Measurements from ENCODE around the gene TPST1. TPM values are rescaled to one million over a fixed set of nuclear protein-coding genes. Genes with fewer than 3 reads are reported as not detected.

TPST1 gene
- total and polyA plus RNA-seq, 9 of the 15 experiments (the other 6 are each of a cell fraction or from before 2014, with no cell fraction given) = 0.15 to 2.2 (median 0.53) TPM

DNA sequence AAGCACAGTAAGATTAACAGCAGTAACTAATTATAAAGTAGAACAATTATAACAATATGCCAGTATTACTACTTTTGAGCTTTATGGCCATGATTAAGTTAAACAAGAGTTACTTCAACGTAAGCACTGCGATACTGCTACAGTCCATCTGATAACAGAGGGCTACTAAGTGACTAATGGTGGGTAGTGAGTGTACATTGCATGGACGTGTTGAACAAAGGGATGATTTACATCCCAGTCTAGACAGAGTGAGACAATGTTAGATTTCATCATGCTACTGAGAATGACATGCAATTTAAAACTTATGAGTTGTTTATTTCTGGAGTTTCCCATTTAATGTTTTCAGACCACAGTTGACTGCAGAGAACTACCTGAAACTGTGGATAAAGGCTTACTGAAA is 45.6 kb downstream of the TPST1 start (continued):
- TF ChIP-seq SETDB1 (IDR thresholded peaks at IDR 0.05; ENCODE audit: low read length) = no peak
- TF ChIP-seq, protein P1, sequence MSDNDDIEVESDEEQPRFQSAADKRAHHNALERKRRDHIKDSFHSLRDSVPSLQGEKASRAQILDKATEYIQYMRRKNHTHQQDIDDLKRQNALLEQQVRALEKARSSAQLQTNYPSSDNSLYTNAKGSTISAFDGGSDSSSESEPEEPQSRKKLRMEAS (CRISPR knock-in tag; IDR thresholded peaks at IDR 0.05) = no peak
- no peak for TF ChIP-seq HLTF (IDR thresholded peaks at IDR 0.05)
- no peak for TF ChIP-seq RBM34 (IDR thresholded peaks at IDR 0.05; ENCODE audit: borderline replicate concordance, insufficient read depth, low read length)
- peak; percentile 64 for TF ChIP-seq DPF2 (IDR thresholded peaks at IDR 0.05)
- no peak for TF ChIP-seq RBM15 (IDR thresholded peaks at IDR 0.05; ENCODE audit: insufficient read depth, low read length)
- TF ChIP-seq ZNF668 (CRISPR knock-in tag; IDR thresholded peaks at IDR 0.05) = no peak

DNA sequence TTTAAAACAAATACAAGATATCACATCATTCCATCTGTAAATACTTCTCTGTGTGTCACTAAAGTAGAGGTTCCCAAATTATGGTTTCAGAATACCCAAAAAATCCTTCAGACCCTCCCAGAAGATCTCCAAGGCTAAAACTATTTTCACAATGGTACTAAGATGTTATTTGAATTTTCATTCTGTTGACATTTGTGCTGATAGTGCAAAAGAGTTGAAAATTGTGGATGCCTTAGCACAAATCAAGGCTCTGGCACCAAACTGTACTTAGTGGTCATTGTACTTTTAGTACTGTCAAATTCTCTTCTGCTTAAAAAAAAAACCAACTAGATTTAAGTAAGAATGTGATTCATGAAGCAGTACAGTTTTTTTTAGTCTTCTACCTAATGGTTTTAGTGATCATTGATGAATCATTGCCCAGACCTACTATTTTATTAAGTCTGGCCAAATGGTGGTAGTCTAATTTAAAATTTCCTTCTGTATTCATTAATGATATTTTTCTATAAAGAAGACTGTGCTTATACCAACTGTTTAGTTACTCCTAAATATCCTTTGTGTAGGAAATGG is 50.5 kb downstream of the TPST1 start:
- DNase-seq (ENCODE audit: extremely low read depth in 1 of 4, low spot score in 3 of 4) (no peak), FAIRE-seq (no peak), ATAC-seq (no peak)
- H2AFZ ChIP-seq (ENCODE audit: low read depth, low read length) = no peak overlapping the region
- intact Hi-C loops (cut with micrococcal nuclease) = no loop called here
- no peak overlapping the region for H3K4me2 ChIP-seq (ENCODE audit: insufficient read depth, low read length)
- H3K4me3 ChIP-seq = no peak overlapping the region
- peaks cover 0 to 2% of the 10 kb centered on the region in 2 experiments; a peak in 1 of 5 replicates for H3K27me3 ChIP-seq (ENCODE audit: control insufficient read depth in 2 of 2, insufficient read depth in 2 of 2, low read length in 2 of 2)
- H3K36me3 ChIP-seq (ENCODE audit: control insufficient read depth, insufficient read depth, low read length) = no peaks in the 10 kb centered on the region
- H3K27ac ChIP-seq (ENCODE audit: extremely low read depth, low read depth, low read length) = no peak overlapping the region
- H4K20me1 ChIP-seq (replicated peaks; ENCODE audit: control insufficient read depth, insufficient read depth, low read length) = no peaks in the 10 kb centered on the region
- H3K9me1 ChIP-seq (ENCODE audit: control insufficient read depth, insufficient read depth, low read length) = no peaks in the 10 kb centered on the region
- no TSS peak for BruUV-seq (replicated peaks)
- H3K4me1 ChIP-seq (replicated peaks in 1 of 2; ENCODE audit: control insufficient read depth in 2 of 2, insufficient read depth in 2 of 2, low read length in 2 of 2) = no peaks in the 10 kb centered on the region; a peak in 1 of 5 replicates
- no peaks in the 10 kb centered on the region for H3K79me2 ChIP-seq (ENCODE audit: control insufficient read depth, insufficient read depth, low read length)
- ChIA-PET CTCF (ENCODE audit: low intra/inter-chr PET ratio) (no interaction called here), POLR2A (no interaction called here)
- no peaks in the 10 kb centered on the region for H3K9me3 ChIP-seq (replicated peaks; ENCODE audit: control insufficient read depth, insufficient read depth, low read depth, low read length)
- no peak overlapping the region for H3K9ac ChIP-seq (ENCODE audit: insufficient read depth in 1 of 2, low read depth in 2 of 2, low read length in 2 of 2)
- in situ Hi-C loops (cut with MboI) = no loop called here
- TF ChIP-seq C11orf30 (IDR thresholded peaks at IDR 0.05; ENCODE audit: low read depth) (peak; percentile 43; the same call in 1 of the 2 replicates), SRSF3 (IDR thresholded peaks at IDR 0.05; ENCODE audit: insufficient read depth, low read length) (no peak), KAT2B (IDR thresholded peaks at IDR 0.05; ENCODE audit: low read depth, low read length) (no peak), MAFG (tag; conservative IDR thresholded peaks at IDR 0.05) (peak; percentile 34; the same call in 1 of the 2 replicates), ILK (tag; IDR thresholded peaks at IDR 0.05; ENCODE audit: borderline replicate concordance, low read depth) (no peak), MAFF (IDR thresholded peaks at IDR 0.05; ENCODE audit: low read length) (peak; percentile 52; the same call in 1 of the 2 replicates), MCM2 (IDR thresholded peaks at IDR 0.05; ENCODE audit: low read depth) (no peak), ZNF316 (IDR thresholded peaks at IDR 0.05) (peak; percentile 76)
- TF ChIP-seq, protein P2, sequence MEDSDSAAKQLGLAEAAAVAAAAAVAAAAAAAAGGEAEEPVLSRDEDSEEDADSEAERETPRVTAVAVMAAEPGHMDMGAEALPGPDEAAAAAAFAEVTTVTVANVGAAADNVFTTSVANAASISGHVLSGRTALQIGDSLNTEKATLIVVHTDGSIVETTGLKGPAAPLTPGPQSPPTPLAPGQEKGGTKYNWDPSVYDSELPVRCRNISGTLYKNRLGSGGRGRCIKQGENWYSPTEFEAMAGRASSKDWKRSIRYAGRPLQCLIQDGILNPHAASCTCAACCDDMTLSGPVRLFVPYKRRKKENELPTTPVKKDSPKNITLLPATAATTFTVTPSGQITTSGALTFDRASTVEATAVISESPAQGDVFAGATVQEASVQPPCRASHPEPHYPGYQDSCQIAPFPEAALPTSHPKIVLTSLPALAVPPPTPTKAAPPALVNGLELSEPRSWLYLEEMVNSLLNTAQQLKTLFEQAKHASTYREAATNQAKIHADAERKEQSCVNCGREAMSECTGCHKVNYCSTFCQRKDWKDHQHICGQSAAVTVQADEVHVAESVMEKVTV (CRISPR knock-in tag; IDR thresholded peaks at IDR 0.05) = no peak
- TF ChIP-seq, protein P3, sequence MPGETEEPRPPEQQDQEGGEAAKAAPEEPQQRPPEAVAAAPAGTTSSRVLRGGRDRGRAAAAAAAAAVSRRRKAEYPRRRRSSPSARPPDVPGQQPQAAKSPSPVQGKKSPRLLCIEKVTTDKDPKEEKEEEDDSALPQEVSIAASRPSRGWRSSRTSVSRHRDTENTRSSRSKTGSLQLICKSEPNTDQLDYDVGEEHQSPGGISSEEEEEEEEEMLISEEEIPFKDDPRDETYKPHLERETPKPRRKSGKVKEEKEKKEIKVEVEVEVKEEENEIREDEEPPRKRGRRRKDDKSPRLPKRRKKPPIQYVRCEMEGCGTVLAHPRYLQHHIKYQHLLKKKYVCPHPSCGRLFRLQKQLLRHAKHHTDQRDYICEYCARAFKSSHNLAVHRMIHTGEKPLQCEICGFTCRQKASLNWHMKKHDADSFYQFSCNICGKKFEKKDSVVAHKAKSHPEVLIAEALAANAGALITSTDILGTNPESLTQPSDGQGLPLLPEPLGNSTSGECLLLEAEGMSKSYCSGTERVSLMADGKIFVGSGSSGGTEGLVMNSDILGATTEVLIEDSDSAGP (CRISPR knock-in tag; IDR thresholded peaks at IDR 0.05) = no peak

Measured in K562 (cell line).